ENCODE data around the gene THADA.

THADA gene

DNA sequence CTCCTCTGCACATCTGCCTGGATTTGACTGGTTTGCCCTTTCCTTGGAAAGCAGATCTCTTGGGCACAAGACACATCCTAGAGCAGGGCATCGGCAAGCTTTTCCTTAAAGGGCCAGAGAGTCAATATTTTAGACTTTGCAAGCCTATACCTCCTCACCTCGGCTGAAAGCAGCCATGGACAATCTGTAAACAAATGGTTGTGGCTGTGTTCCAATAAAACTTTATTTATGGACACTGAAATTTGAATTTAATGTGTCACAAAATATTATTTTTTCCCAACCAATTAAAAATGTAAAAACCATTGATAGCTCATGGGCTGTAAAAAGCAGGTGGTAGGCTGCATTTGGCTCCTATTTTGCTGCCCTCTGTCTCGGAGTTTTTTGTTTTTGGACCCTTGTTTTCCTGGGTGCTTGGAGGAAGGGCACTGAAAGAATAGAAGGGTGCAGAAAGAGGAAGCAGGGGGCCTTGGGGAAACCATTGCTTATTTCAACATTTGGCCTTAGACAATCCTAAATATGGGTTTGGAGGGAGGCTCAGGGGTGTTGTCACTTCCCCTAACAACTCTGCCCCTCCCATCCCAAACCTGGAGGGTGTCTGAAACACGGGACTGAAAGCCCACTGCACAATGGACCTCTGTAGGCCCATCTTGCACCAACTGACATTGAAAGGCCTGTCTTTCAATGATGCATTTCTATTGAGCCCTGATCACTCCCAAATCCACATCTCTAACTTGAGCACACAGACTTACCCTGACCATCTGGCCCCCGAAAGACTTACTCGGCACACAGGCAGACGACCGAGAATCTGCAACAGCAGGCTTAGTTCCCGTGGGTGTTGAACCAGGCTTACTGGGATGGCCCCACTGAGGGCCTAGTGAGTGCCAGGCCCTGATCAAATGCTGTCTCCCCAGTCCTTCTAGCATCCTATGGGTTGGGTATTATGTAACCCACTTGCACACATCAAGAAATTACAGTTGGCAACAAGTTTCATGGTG is 362.3 kb downstream of the THADA start:
- no peak for DNase-seq

DNA sequence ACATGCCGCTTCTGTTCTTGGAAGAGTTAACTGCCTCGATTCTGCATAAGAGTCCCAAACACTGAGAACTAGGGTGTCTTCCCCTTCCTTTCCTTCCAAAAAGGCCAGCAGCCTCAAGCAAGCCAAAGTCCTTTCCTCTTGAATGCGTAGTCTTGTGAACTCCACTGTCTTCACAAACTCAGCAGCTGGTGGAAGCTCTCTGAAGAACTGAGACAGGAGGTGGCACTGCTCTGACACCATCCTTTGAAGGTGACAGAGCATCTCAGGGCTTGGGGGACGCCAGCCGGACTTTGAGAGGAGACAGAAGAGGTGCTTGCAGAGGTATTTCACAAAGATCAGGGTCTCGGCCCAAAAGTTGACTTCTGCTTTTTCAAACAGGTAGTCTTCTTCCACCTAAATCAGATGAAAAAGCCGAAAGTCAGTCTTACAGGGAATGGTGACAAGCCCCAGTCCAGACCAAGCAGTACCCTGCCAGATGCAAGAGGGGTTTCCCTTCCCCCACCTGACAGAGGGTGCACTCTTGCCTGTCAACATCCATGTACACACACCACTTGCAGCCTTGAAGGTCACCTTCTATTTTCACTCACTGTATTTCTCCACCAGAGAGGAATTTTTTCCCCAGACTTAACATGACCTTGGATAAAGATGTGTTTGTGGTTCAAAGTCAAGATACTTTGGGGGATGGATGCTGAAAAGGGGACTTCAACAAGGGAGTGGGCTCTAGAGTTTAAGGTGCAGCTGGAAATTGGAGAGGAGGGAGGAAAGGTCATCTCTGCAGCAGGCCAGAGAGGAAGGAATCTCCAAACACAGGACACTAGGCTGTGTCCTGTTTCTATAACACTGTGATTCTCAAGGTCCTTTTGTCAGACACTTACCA is 364.6 kb downstream of the THADA start:
- DNase-seq: no peak

DNA sequence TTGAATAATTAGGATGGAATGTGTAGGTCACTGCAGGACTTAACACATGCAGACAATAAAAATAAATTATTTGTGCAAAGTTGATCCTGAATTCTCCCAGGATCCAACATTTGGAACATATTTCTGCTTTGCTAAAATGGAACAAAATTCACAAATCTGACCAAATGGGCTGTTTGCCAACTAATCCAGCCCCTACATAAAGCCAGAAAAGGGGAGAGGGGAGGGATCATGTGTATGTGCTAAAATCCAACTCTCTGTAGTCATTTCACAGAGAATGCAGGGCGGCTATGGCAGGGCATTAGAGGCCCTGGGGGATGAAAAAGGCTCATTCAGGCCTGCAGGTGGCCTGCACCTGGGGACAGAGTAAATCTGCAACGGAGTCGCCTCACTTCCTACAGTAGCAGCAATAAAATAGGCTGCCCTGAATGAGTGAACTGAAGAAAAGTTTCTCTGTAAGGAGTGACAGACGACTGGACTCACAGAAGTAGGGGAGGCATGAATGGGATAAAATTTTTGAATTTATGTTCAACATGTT is 365.4 kb downstream of the THADA start:
- no peak for DNase-seq

DNA sequence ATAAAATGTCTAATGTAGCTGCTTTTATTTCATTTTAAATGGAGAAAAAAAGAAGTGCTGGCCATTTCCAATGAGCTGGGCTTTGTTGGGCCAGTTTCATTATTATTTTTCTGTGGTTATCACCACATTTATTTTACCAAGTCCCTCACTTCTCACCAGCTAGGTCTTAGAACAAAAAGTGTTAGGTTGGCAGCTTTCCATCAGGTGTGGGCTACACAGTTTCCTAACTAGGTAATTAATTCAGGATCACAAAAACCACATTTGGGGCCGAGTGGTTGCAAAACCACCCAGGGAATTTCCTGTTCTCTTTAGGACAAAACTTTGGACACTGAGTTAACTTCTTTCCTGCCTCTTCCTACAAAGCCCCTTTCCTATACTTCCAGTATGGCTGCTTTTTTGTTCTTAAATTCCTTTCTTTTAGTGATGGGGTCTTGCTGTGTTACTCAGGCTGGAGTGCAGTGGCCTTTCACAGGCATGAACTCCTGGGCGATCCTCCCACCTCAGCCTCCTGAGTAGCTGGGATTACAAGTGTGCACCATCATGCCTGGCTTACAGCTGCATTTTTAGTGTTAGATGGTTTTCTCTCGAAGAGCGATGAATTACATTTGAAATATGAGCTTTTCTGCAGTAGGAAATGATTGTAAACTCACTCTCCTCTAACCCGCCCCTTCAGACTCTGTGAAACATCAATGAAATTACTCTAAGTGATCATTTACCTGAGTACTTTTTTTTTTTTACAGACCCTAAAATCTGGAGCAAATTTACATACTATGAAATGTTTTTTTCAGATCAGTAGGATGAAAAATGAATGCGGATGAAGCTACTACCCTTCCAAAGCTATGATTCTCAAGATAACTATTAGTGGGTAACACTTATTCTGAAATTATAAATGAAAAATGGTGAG is 366.8 kb downstream of the THADA start:
- DNase-seq: no peak

DNA sequence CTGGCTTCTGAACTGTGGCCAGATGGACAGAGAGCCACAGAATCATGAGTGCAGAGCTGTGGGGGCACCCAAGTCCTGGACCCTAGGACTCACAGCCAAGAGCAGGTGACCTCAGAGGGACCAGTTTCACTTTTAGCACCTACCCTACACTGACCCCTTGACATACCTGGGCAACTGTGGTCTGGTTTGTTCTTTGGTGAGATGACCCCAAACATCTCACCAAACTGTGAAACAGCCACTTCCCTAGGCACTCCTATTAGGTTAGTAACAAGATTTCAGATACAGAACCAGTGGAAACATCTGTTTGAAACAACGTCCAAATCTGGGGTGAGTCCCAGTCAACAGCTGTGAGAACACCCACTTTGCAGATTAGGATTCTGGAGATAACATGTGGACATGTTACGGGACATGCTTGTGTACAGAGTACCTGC is 367.5 kb downstream of the THADA start:
- no peak for DNase-seq

DNA sequence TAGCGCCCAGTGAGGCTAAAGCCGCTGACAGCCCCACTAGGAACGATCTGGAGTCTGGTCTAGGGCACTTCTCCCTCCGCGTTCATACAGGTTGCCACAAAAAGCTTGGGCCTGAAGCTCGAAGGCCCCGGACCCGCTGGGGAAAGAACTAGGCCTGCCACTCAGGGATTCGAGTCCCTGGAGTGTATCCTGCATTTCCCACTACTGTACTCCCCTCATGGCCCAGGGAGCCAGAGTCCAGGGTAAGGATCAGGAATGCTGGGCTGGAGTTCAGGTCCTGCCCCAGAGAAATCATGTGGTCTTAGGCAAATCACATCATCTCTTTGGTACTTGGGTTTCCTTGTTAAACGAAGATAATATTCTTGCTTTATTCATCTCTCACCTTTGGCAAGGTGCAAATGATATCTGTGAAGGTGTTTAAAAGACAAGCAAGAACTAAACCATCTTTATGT is 368.0 kb downstream of the THADA start:
- no peak for DNase-seq

DNA sequence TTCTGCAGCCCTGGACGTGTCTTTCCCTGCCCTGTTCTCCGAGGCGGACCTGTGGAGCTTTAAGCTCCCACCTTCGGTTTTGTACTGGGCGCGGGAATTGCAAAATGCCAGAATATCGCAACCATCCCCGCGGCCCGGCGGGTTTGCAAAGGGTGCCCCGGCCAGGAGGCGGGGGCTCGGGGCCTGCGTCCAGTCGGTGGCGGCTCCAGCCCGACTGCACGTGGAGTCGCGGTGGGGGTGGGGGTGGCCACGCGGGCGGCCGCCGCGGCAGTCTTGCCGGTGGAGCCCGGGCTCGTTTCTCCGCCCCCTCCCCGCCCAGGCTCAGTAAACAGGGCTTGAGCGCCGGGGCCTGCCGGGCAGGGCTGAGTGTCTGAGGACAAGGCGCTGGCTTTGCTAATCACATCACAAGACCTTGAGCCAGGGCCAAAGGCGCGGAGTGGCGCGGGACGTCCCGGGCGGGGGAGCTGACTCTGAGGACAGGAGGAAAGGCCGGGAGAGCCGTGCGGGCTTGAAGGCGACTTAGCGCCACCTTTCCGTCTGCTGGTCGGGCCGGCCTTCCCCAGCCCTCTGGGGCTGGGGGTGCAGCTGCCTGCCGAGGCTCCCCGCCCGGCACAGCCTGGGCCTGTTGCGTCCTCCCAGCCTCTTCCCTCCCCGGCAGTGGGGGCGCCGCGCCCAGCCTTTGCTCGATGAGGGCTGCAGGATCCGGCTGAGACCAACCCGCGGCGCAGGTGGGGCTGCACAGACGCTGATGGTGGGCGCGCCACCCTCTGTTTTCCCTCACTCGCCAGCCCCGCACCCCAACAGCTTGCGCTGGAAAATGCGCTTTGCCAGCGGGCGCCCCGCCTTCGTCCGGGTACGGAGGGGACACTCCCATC is 368.6 kb downstream of the THADA start:
- peak; percentile 67 for DNase-seq

DNA sequence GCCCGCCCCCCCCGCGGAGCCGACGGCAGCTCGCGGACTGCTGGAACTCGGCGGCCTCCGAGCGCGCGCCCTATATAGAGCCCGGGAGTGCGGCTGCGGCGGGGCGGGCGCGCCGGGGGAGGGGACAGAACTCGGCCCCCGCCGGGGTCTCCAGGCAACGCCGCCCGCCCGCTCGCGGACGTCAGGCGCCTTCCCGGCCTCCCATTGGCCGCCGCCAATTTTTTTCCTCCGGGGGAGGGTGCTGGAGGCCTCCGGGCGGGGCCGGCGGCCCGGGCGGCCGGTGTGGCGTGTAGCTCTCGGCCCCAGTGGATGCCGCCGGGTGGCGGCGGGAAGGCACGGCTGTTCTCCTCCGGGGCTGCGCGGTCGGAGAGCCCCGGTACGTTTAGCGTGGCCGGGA is 369.3 kb downstream of the THADA start, which contains the start of gene ZFP36L2:
Gene ZFP36L2, minus strand, starts transcription at position 49 of the 397 bp plus-strand sequence. CDS start 291 bp downstream, outside the sequence.
- peak; percentile 94 for DNase-seq

DNA sequence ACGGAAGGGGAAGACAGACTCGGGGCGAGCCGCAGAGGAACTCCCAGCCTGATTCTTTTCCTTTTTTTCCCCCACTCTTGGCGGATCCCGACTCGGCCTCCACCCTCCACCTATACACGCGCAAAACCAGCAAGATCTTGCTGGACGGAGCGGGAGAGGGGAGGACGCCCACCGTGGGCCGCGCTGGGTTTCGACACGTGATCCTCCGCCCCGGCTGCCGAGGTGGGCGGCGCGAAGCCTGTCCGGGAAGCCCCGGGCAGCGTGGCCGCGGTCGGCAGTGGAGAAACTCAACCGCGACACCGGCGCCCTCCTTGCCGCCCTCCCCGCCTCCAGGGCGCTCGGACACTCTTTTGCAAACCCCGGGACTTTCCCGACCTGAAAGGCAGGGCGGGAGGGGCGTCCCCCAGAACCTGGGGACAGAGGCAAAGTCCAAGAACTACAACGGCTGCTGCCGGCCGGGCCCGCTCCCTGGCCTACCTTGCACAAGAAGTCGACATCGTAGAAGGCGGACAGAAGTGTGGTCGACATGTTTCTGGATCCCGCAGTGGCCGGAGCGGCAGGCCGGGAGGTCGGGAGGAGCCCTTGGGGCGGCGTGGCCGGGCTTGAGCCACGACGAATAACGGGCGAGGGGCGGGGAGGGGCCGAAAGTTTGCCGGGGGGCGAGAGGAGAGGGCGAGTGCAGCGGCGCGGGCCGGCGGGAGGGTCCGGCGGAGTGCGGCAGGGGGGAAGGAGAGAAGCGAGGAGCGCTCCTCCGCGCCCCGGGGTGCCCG is 369.9 kb downstream of the THADA start:
- DNase-seq: peak; percentile 67

DNA sequence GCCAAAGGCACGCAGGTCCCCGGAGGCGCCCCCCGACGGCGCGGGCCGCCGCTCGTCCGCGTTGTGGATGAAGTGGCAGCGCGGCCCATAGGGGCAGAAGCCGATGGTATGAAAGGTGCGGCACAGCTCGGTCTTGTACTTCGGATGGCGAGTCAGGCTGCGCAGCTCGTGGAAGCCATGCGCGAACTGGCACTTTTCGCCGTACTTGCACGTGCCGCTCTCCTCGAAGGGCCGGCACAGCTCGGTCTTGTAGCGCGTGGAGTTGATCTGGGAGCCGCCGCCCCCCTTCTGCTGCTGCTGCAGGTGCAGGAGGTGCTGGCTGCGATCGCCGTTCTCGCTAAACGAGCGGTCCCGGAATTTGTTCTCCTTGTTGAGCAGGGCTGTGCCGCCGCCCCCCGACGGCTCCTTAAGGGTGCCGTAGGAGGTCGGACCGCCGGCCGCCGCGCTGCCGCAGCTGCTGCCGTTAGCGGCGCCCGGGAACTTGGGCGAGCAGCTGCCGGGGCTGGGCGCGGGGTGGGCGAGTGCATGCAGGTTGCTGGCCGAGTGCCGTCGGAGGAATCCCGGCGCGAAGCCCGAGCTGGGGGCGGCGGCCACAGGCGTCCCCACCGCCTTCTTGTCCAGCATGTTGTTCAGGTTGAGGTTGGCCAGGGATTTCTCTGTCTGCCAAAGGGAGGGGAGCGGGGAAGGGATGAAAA is 370.6 kb downstream of the THADA start:
- DNase-seq: peak; percentile 51

DNA sequence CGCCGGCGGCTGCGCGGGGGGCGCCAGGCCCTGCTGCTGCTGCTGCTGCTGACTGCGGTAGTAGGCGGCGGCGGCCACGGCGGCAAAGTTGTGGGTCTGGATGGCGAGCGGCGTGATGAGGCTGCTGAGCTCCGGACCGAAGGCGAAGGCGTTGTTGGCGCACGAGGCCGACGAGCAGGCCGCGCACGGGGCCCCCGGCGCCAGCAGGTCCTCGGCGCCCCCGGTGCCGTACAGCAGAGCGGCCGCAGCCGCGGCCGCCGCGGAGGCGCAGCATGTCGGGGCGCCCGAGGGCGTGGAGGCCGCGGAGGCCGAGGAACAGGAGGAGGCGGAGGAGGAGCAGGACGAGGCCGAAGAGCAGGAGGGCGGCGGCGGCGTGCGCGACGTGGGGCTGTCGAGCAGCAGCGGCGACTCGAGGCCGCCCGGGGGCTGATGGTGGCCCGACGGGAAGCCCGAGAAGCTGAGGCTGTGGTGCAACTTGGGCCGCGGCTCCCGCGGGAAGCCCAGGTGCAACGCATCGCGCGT is 371.2 kb downstream of the THADA start:
- DNase-seq: no peak

DNA sequence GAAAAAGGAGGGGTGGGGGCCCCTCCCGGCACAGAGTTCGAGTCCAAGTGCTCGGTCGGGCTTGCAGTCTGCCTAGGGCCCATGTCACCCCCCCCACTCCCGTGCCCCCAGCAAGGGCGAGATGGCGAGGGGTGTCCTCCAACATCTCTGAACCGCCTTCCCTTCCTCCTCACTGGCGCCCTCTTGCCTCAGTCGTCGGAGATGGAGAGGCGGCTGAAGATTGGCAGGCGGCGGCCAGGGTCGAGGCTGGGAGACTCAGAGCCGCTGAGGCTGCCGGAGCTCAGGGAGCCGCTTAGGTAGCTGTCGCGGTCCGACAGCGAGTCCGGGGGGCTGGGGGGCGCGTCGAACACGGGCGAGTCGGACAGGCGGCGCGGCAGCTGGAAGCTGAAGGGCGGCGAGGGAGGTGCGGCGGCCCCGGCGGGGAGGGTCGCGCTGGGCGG is 371.7 kb downstream of the THADA start:
- DNase-seq: peak; percentile 52

DNA sequence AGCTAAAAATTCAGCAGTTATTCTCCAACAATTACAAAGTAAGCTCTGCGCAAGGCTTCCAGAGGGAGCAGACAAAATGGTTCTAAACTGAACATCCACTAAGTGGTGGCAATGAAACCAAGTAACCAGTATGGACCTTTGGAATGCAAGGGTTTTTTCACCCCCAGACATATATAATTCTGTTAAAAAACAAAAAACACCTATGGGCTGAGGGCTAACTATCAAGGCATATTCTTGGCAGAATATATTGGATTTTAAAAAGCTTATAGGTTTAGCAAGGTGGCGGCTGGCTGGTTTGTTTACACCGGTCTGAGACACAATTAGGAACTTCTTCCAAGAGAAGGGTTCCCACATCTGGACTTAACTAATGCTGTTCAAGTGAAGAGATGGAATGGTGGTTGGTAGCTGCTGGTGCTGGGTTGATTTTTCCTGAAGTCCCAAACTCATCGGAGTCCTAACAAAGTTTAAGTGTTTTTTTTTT is 372.3 kb downstream of the THADA start:
- no peak for DNase-seq

DNA sequence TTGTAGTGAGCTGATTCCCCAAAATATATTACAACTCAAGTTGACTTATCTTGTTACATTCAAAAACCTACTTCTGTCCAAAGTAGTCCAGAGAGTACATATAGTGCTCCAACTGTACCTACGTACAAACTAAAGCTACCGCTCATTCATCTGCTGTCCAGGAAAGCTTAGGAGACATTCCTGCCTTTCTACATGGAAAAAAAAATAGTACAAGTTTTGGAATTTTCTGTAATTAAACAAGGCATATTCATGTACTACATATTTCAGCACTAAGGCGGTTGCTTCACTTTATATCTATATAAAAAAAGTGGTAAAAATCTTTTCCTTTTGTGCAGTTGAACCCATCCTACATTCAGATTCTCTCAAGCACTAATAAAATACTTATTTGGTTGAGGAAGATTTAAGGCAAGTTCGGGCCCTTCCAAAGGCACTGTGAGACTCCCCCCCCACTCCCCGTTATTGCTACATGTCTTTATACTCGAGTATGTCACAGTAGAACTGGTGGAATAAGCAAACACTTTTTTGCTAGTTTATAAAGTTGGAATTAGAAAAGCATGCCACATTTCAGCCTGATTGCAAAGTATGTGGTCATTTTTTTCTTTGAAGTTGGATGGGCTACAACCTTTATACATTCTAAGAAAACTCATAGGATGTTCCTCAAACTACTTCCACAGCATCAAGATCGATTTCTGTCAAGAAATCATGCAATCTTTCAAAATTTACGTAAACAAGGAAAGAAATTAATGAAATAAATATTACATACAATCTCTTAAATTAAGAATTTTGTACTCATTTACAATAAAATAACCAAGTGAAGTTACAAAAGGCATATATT is 373.1 kb downstream of the THADA start:
- no peak for DNase-seq

DNA sequence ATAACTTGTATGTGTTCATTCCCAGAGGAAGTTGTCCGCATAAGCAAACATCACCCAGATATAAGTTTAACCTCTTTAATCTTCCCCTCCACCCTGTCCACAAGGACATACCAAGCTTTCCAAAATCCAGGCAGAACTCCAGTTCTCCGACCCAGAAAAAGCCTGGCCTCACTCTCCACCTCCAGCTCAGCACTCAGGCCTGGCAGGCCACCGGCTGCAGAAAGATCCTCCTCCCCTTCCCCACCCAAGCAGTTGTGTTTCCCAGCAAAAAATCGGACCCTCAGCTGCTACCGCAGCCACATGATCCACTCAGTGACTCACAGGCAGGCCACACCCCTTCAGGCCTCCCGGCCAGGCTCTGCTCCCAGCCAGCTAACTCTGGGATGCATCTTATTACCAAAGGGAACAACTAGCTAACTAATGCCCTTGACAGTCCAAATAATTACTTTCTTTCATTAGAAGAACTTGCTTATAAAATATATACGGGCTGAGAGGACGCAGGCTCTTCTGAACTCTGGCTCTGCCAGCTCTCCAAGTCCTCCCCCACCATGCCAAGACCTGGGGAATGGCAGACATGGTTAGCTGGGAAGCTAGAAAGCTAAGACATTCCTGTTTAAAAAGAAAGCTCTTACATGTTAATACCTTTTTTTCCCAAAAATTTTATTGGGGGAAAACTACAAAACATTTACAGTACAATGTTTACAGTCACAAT is 373.9 kb downstream of the THADA start:
- DNase-seq: peak; percentile 65

DNA sequence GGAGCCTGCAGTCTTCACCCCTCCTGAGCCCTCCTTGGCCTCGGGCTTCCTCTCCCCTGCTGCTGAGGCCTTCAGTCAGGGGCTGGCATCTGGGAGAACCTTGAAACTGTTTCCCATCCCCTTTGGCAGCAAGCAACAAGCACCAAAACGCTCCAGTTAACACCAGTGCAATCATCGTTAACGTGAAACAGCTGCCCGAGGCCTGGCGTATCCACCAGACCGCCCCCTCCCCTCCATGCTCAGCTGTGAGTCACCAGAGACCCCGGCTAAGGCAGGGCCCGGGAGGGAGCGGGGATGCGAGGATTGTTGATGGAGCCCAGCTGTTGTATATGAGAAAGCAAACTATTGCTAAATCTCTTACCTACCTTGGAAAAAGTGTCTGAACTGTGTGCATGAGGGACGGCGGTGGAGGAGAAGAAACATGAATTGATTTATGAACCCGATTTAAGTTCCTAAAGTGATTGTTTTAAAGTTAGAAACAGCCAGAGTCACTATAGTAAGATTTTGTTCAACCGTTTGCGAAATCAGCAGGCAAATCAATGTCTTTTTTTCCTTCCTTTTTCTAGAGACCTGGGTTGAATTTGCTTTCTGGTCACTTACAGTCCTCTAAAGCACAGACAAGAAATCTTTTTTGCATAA is 374.6 kb downstream of the THADA start:
- peak; percentile 50 for DNase-seq

DNA sequence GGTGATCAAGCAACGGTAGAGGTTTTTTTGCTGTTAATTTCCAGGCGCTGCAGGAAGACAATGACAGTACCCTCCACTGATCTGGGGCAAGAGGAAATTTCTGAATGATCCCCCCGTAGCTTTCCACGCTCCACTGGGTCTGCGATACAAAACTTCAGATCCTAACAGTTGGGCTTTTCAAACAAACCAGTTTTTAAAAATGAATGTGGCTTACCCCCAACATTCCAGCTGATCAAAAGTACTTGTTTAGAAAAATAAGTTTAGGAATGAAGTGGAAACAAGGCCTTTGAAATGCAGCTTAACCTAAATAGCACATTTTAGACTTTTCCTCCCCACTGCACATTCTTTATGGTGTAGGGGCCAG is 375.1 kb downstream of the THADA start:
- no peak for DNase-seq

All from GDM1 (cell line).